ENCODE measurements around the gene KIF21B.

The KIF21B gene

GRCh38 chr1:200929530-200930278 is 93.8 kb downstream of the KIF21B start:
- no peak for DNase-seq (ENCODE audit: extremely low spot score)
- ChIA-PET CTCF (interaction anchor here (1.0 to 1.3 kb wide), 2 partner anchors 11 to 22 kb away, joined by 3 read pairs; no protein-coding TSS in a partner anchor), POLR2A (no interaction called here)

GRCh38 chr1:200925831-200926230 is 97.7 kb downstream of the KIF21B start:
- DNase-seq (ENCODE audit: extremely low spot score): no peak
- TF ChIP-seq CTCF (IDR thresholded peaks at IDR 0.05; ENCODE audit: control extremely low read depth, extremely low read depth, low read depth, missing control alignments): no peak
- ChIA-PET CTCF (interaction anchor here (2.7 kb wide), 1 partner anchor 10 kb away, joined by 7 read pairs; no protein-coding TSS in a partner anchor), POLR2A (no interaction called here)

More at GRCh38 chr1:200929530-200930278, 93.8 kb downstream of the KIF21B start:
- no peak for TF ChIP-seq CTCF (IDR thresholded peaks at IDR 0.05; ENCODE audit: control extremely low read depth, extremely low read depth, low read depth, missing control alignments)

- ChIA-PET POLR2A (no interaction called here), CTCF (interaction anchor here (1.1 to 2.7 kb wide), 4 partner anchors 12 to 103 kb away, joined by 3 to 8 read pairs (median 5); no protein-coding TSS in a partner anchor)
- no peak for DNase-seq (ENCODE audit: extremely low spot score)
- no peak for TF ChIP-seq CTCF (IDR thresholded peaks at IDR 0.05; ENCODE audit: control extremely low read depth, extremely low read depth, low read depth, missing control alignments)
These were observed 99.9 kb downstream of the KIF21B start for GRCh38 chr1:200923601-200924000.

GRCh38 chr1:200922406-200922805 is 101.1 kb downstream of the KIF21B start:
- ChIA-PET CTCF (interaction anchor here (2.7 kb wide), 1 partner anchor 49 kb away, joined by 8 read pairs; no protein-coding TSS in a partner anchor), POLR2A (no interaction called here)
- DNase-seq (ENCODE audit: extremely low spot score): no peak
- TF ChIP-seq CTCF (IDR thresholded peaks at IDR 0.05; ENCODE audit: control extremely low read depth, extremely low read depth, low read depth, missing control alignments): no peak

- DNase-seq (ENCODE audit: extremely low spot score): no peak
- ChIA-PET POLR2A (no interaction called here), CTCF (interaction anchor here (0.6 to 1.0 kb wide), 2 partner anchors 109 to 133 kb away, joined by 3 to 4 read pairs; no protein-coding TSS in a partner anchor)
- no peak for TF ChIP-seq CTCF (IDR thresholded peaks at IDR 0.05; ENCODE audit: control extremely low read depth, extremely low read depth, low read depth, missing control alignments)
These were observed 101.9 kb downstream of the KIF21B start for GRCh38 chr1:200921571-200922110.

Measured in GM10248 (cell line).